ENCODE data around the gene MBNL2.

DNA sequence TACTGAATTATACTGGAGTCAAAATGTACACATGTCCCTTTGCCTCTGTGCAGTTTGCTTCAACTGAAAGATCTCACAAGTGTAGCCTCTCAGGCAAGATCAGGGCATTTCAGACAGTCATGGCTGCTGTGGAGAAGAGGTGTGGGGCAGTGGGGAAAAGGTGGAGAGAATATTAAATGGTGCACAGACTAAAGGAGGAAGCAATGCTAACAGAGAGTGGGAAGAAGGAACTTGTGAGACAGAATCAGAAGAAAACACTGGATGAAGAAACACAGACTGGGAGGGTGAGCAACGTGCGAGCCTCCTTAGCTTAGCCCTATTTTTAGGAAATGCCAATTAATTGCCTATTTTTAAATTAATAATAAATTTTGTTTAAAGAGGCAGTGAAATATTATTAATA is 162.2 kb downstream of the MBNL2 start:
- TF ChIP-seq CREB1 (CRISPR knock-in tag; IDR thresholded peaks at IDR 0.05; ENCODE audit: low read depth) (no peak), EZH2 (IDR thresholded peaks at IDR 0.05; ENCODE audit: low read depth, unreplicated experiment) (no peak), CTCF (conservative IDR thresholded peaks at IDR 0.05; ENCODE audit: low read depth in 2 of 2) (no peak), POLR2AphosphoS5 (IDR thresholded peaks at IDR 0.05; ENCODE audit: low read depth) (no peak), EZH2phosphoT487 (IDR thresholded peaks at IDR 0.05; ENCODE audit: unreplicated experiment) (no peak)
- TF ChIP-seq, protein P1, sequence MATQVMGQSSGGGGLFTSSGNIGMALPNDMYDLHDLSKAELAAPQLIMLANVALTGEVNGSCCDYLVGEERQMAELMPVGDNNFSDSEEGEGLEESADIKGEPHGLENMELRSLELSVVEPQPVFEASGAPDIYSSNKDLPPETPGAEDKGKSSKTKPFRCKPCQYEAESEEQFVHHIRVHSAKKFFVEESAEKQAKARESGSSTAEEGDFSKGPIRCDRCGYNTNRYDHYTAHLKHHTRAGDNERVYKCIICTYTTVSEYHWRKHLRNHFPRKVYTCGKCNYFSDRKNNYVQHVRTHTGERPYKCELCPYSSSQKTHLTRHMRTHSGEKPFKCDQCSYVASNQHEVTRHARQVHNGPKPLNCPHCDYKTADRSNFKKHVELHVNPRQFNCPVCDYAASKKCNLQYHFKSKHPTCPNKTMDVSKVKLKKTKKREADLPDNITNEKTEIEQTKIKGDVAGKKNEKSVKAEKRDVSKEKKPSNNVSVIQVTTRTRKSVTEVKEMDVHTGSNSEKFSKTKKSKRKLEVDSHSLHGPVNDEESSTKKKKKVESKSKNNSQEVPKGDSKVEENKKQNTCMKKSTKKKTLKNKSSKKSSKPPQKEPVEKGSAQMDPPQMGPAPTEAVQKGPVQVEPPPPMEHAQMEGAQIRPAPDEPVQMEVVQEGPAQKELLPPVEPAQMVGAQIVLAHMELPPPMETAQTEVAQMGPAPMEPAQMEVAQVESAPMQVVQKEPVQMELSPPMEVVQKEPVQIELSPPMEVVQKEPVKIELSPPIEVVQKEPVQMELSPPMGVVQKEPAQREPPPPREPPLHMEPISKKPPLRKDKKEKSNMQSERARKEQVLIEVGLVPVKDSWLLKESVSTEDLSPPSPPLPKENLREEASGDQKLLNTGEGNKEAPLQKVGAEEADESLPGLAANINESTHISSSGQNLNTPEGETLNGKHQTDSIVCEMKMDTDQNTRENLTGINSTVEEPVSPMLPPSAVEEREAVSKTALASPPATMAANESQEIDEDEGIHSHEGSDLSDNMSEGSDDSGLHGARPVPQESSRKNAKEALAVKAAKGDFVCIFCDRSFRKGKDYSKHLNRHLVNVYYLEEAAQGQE (IDR thresholded peaks at IDR 0.05; ENCODE audit: unreplicated experiment), result no peak
- TF ChIP-seq, protein P2, sequence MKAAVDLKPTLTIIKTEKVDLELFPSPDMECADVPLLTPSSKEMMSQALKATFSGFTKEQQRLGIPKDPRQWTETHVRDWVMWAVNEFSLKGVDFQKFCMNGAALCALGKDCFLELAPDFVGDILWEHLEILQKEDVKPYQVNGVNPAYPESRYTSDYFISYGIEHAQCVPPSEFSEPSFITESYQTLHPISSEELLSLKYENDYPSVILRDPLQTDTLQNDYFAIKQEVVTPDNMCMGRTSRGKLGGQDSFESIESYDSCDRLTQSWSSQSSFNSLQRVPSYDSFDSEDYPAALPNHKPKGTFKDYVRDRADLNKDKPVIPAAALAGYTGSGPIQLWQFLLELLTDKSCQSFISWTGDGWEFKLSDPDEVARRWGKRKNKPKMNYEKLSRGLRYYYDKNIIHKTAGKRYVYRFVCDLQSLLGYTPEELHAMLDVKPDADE (IDR thresholded peaks at IDR 0.05), result no peak
